GM21717 (cell line): ENCODE data around the gene TMEM184A.

Experiments used
- ATAC-seq: cut with Tn5 transposase; IDR thresholded peaks from one replicate; pipeline ENCODE4 v1.9.1; 2021; ENCODE audit warnings: mild to moderate bottlenecking, moderate library complexity; ENCODE audit not compliant: unreplicated experiment

TMEM184A gene

DNA sequence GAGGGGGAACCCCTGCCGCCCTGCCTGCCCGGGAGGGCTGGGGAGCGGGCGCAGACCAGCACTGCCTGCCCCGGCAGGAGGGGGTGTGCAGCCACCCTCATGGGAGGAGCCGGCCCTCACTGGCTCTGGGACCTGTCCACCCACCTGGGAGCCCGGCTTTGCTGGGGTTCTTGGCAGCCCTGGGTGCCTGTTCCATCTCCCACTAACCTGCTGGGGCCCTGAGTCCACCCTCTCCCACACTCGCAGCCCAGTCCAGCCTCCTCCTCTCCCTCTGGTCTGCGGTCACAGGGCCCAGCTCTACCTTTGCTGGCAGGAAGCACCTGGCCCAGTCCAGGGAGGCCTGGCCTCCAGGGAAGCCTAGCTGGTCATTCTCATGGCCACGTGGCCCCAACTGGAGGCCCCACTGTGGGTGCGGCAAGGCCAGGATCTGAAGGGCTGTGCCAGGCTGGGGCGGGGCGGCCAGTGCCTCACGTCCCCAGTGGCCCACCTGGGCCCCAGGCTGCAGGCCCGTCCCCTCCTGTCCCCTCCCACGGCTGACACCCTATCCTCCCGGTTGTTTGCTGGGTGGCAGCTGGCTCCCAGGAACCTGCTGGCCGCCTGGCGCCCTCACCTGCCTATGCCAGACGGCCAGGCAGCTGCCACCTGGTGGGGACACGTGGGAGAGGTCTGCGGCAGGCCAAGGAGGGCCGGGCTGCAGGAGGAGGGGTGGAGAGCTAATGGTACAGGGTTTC lies at the start of gene TMEM184A:
Gene TMEM184A (minus strand): TSS at position 393 of the 731 bp plus-strand sequence. CDS start 721 bp downstream, outside the sequence.
- ATAC-seq = no peak

DNA sequence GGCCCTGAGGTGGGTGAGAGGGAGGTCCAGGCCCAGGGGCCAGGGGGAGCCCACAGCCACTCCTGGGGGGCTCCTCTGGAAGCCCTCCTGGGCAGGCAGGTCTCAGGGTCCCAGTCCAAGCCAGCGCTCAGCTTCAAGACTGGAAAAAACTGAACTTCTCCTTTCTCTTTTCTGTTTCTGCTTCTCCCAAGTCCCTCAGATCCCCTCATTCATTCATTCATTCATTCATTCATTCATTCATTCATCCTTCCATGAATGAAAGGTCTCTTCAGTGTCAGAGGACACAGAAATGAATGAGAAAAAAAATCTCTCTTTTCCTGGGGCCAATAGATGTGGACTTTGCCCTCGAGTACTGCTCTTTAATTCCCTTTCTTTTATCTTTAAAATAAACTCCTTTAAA lies 48.4 kb upstream of the TMEM184A start:
- ATAC-seq = no peak

DNA sequence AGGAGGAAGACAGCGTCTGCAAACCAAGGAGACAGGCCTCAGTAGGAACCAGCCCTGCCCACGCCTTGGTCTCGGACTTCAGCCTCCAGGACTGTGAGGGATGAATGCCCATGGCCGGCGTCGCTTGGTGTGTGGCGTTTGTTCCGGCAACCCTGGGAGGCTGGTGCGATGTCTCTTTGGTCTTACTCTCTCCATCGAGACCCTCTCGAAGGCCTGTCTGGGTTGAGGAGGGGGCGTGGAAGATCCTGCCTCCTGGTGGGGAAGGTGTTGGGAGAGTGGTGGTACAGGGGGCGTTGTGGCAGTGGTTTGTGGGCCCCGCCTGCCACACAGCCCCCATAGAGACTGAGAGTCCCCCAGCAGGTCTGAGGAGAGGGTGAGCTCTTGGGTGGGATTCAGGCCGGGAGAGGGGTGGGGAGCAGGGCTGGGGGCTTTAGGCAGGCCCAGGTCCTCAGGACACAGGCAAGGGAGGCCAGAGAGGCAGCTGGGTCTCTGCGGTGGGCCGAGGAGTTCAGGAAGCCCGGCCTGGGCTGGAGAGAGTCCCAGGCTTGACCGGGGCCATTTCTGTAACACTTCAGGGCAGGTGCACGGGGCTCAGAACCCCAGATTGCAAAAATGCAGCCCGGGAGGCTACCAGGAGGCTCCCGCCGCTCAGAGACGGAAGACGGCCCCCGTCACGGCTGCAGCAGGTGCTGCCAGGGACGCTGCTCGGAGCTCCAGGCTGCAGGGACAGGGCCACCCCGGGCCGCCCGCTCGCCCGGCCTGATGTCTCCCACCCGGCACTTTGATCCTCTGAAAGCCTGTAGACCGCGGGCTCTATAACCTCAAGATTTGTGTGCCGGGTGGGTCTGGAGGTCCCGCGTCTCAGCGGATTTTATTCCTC lies 47.6 kb upstream of the TMEM184A start:
- ATAC-seq = no peak

DNA sequence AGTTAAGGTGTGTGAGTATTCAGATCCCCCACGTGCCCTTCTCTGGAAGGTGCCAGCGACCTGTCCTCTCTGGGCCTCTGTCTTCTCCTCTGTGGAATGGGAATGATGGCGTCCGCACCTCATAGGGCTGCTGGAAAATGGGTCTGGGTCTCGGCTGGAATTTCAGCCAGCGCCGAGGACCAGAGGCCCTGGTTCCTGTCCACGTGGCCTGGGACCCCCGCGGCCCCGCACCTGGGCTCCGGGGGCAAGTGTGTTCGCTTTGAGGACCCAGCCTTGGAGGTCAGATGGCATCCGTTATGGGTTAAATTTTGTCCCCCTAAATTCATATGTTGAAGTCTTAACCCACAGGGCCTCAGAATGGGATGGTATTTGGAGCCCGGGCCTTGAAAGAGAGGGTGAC lies 46.4 kb upstream of the TMEM184A start:
- no peak for ATAC-seq

DNA sequence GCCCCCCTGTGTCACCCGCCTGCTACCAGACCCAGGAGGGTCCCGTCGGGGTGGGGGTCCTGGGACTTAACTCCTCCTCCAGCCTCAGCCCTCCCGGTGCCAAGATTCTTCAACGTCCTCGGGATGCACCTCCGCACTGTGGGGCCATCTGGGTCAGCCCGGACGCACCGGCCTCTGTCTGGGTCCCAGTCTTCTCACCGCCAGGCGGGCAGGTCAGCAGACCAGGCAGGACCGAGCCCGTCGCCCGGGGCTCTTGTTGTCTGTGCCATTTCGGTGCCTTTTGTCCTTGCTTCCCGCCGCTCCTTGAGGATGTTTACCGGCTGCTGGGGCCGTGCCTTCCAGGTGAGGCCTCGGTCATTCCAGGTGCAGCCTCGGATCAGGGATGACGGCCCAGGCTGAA lies 46.0 kb upstream of the TMEM184A start:
- ATAC-seq = no peak

DNA sequence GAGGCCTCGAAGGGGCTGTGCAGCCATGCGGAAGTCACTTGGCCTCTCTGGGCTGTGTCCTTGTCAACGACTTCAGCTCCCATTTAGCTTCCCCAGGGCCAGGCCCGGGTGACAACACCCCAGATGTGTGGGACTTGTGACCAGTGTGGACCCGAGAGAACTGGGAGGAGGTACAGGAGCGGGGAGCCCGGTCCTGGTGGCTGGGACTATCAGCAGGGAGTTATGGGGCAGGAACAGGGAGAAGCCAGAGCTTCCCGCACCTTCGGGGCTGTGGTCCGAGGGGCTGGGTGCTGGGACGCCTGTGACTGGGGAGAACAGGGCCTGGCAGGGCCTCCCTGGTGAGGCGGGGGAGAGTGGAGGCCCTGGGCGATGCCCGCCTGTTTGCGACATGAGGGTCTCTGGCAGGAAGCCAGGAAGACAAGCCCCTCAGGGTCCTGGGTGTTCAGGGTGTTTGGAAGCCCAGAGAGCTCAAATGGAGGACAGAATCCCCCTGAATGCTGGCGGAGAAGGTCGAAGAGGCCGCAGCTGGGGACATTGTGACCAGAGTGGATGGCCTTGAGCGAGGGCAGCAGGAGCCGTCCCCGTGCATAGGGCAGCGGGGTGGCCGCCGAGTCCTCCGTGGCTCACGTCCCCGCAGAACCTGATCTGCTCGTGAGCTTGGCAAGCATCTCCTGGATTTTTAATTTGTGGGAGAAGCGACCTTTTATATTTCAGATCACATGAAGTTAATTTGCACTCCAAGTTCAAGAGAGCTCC lies 43.8 kb upstream of the TMEM184A start:
- no peak for ATAC-seq

DNA sequence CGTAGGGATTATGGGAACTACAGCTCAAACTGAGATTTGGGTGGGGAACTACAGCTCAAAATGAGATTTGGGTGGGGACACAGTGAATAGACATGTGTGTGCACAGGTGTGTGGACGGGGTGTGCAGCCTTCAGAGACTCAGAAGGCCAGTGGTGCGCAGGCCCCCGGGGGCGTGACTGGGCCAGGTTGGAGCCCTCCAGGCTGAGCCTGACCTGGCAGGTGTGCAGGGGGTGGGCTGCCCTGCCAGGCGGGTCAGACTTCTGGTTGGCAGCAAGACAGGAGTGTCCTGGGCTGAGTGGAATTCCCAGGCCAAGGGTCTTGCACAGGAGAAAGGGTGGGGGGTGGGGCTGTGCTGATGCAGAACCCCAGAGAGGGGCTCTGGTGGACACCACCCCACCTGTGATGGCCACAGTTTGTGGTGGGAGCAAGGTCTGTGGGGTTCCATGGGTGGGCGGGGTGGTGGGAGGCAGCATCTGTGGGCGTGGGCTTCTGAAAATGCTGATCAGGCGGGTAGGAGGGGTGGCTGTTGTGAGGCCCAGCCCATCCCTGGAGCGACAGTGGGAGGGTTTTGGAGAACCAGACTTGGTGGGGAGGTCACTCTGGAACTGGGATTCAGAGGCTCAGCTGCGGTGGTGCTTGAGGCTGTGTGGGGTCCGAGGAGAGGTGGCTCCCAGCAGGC lies 43.1 kb upstream of the TMEM184A start:
- no peak for ATAC-seq

DNA sequence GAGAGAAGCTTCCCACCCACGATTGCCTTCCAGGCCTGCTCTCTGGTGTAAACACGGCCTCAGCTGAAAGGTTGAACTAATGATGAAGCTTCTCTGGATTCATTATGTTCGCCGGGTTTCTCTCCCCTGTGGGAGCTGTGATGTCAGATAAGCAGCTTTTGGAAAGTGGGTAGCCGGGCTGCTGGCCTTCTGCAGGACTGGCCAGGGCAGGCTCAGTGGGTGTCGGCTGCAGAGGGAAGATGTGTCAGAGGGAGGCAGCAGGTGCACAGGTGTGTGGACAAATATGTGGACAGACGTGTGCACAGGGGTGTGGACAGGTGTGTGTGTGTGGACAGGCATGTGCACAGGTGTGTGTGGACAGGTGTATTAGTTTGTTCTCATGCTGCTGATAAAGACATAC lies 42.3 kb upstream of the TMEM184A start:
- no peak for ATAC-seq

- no peak for ATAC-seq
Measured at GRCh38 chr7:1597791-1598190, 41.8 kb upstream of the TMEM184A start.

GRCh38 chr7:1597066-1597760 lies 41.2 kb upstream of the TMEM184A start:
- ATAC-seq = no peak

DNA sequence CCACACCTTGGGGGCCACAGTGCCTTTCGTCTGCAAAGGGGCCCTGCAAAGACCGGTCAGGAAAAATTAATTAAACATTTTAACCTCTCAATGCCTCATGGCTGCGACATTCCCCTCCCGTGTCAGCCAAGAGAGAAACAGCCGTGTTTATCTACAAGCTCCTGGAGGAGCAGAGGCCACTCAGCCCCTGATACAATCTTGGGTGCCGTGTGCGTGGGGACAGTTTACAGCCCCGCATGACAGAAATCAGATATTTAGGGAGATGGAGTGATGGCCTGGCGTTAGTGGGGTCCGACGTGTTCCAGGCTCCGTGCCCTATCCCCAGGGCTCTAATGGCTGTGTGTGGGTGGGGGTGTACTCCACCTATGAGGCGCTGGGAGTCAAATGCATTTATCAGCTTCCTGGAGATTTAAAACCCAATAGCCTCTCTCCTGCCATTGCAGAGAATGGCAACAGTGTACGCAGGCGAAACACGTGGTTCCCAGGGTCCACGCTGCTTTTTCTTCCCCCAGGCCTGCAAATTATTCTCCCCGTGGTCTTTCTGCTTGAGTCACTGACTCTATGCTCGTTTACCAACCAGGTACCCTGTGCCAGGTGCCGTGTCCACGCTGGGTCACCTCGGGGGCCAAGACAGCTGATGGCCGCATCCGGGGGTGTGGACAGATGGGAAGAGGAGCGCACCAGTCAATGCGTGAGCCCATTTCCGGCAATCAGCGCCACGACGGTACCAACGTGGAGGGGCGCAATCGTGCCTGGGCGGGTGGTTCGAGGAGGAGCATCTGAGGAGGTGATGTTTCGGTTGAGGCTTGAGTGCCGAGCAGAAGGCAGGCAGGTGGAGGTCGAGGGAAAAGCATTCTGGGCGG lies 40.4 kb upstream of the TMEM184A start:
- no peak for ATAC-seq

DNA sequence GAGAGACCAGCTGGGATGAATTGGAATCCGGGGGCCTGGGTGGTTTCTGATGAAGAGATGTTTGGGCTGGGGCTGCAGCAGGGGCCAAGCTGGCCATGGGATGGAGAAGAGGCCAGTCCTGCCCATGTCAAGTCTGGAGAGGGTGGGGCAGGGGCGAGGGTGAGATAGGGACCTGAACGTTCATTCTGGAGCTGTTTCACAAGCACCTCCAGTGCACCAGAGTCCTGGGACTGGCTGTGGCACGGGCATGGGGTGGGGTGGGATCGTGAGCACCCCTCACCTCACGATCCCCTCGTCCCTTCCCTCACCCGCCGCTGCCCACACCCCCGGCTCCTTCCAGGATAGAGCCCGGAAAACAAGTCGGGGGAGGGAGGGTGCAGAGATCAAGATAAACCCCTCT lies 39.6 kb upstream of the TMEM184A start:
- no peak for ATAC-seq

GRCh38 chr7:1595027-1595426 lies 39.0 kb upstream of the TMEM184A start:
- ATAC-seq = no peak

GRCh38 chr7:1593904-1594421 lies 38.0 kb upstream of the TMEM184A start:
- no peak for ATAC-seq

GRCh38 chr7:1593091-1593866 lies 37.3 kb upstream of the TMEM184A start:
- no peak for ATAC-seq

DNA sequence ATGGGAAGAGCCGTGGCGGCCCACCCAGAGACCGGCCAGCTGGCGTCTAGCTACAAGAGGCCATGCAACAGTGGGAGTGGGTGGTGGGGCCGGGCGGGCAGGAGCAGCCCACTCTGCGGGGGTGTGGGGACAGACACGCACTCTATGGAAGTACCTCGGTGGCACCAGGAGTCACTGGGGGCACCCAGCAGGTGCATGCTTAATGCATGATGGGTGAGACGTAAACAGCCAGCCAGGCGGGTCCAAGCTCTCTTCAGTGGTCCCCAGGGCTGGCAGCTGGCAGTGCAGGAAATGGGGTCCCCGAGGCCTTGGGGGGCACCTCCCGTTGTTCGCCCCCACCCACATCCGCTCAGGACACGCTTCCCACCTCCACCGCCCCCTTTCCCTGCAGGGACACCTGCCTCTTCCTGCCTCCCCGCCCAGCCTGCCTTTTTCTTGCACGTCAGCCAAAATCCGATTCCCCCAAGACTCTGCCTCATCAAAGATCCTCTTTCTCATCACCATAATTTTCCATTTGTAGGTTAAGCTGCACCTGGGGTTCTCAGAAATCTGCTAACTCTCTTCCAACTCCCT lies 36.4 kb upstream of the TMEM184A start:
- no peak for ATAC-seq

DNA sequence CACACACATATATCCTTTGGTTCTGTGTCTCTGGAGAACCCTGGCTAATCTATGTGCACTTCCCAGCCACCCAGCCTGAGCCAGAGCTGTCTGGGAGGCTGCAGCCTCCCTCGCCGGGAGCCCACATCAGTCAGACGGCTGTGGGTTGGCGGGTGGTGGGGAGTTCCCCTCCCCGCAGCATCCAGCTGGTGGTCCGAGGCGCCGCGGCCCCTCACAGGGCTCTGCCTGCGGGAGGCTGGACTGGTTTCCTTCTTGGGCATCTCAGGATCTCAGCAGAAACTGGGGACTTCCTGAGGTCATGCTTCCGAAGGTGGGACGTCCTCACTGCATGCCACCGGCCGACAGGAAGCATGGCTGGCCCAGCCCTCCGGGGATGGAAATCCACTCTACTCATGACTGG lies 35.9 kb upstream of the TMEM184A start:
- ATAC-seq = no peak

- ATAC-seq = no peak
Measured at GRCh38 chr7:1591396-1591795, 35.4 kb upstream of the TMEM184A start.
